Sigmoid colon (tissue), 7 donors: Measurements from ENCODE around the gene CCDC159. TPM values are rescaled to one million over a fixed set of nuclear protein-coding genes. Genes with fewer than 3 reads are reported as not detected.
"Not testable (repeated sequence)": the region's sequence is repeated elsewhere in the genome, so short reads cannot be mapped to it uniquely, and the experiment has no call there.

Experiments
- DNase-seq: peaks from one replicate; pipeline ENCODE4 v3.0.0-alpha.2; 2019
- H3K27ac ChIP-seq, 4 donors: fragments of 200-600 bp; sonication (generic); one replicate each; pipeline ENCODE4 v1.5.1; 2016 to 2019; ENCODE audit warnings: mild to moderate bottlenecking in 1 of 4
- H3K27me3 ChIP-seq, 3 donors: fragments of 200-600 bp; sonication (generic); one replicate each; pipeline ENCODE4 v1.5.1; 2019; ENCODE audit warnings: mild to moderate bottlenecking in 1 of 3
- H3K36me3 ChIP-seq, 4 donors: fragments of 200-600 bp; sonication (generic); one replicate each; pipeline ENCODE4 v1.5.1; 2016 to 2019
- H3K4me1 ChIP-seq, 4 donors: fragments of 200-600 bp; sonication (generic); one replicate each; pipeline ENCODE4 v1.5.1; 2017 to 2019
- H3K4me3 ChIP-seq, 4 donors: fragments of 200-600 bp; sonication (generic); one replicate each; pipeline ENCODE4 v1.5.1; 2017 to 2019; ENCODE audit warnings: mild to moderate bottlenecking in 2 of 4, moderate library complexity in 1 of 4
- H3K9me3 ChIP-seq, 4 donors: fragments of 200-600 bp in 3 of 4; sonication (generic) in 3 of 4; one replicate each; pipeline versions ENCODE4 v1.5.1 to v1.6.1; 2013 to 2019
- EP300 ChIP-seq, 4 donors: sonication (generic); formaldehyde crosslinking; IDR thresholded peaks; one replicate each; pipeline ENCODE4 v1.6.1; 2017; ENCODE audit warnings: antibody characterized with exemption in 4 of 4
- POLR2A ChIP-seq, 2 donors: fragments of 450-650 bp; IDR thresholded peaks; one replicate each; pipeline ENCODE4 v1.6.1; 2016; ENCODE audit warnings: antibody characterized with exemption in 2 of 2, mild to moderate bottlenecking in 2 of 2, moderate library complexity in 2 of 2
- POLR2AphosphoS5 ChIP-seq, 4 donors: sonication (generic); formaldehyde crosslinking; IDR thresholded peaks; one replicate each; pipeline ENCODE4 v1.6.1; 2017; ENCODE audit warnings: antibody characterized with exemption in 4 of 4
- WGBS, 2 donors: extraction: QIAGEN DNeasy Blood & Tissue Kit; methylation state at CpG; one replicate each; pipeline ENCODE4 v1.1.7; 2013; 5-methylcytosine and 5-hydroxymethylcytosine counted together
- intact Hi-C: fragments of 100-400 bp; cut with DNase I; formaldehyde crosslinking; loops from one replicate; pipeline ENCODE4 v1.15.1; 2023
- polyA plus RNA-seq, 3 donors: library from polyadenylated mRNA; stranded (reverse); fragments of 200-250 nt; gene quantifications; one replicate each; pipeline ENCODE4 v1.2.3, GENCODE V29; 2013
- total RNA-seq, 4 donors: library from RNA; depleted of rRNA; stranded (reverse); fragments of >200 nt; gene quantifications; one replicate each; pipeline ENCODE4 v1.1.0, GENCODE V29; 2016
- TF ChIP-seq, protein P1 (sequence below), 4 experiments: fragments of 450-650 bp in 3 of 4; fragments of 200-600 bp in 1 of 4; IDR thresholded peaks; one replicate each; pipeline ENCODE4 v1.5.1; 2016 to 2019; ENCODE audit warnings: antibody characterized with exemption in 4 of 4, mild to moderate bottlenecking in 3 of 4, moderate library complexity in 2 of 4
- donor health status: healthy with polysubstance abuse.
- donor health status: Bipolar disorder and iron deficiency.
- donor health status: healthy.

CCDC159 gene
- total and polyA plus RNA-seq, 7 donors: 11.6 to 42.4 (median 19.6) TPM

DNA sequence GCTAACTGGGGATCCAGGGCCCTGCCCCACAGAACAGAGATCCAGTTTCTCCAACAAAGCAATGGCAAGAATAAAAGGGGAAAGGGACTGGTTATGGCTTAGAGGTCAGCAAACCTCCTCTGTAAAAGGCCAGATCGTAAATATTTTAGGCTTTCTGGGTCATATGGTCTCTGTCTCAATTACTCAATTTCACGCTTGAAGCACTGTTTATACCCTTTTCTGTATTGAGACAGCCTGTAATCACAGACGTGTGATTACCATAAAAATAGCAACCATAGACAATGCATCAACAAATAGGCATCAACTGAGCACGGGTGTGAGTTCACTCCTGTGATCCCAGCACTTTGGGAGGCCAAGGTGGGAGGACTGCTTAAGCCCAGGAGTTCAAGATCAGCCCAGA is 16.2 kb upstream of the CCDC159 start:
- 79 to 81% methylated on average over 4 of the region's 4 CpGs for WGBS, 2 donors
- Histone ChIP-seq H3K9me3 (no peaks in the 10 kb centered on the region), H3K27ac (no peak overlapping the region), H3K27me3 (no peaks in the 10 kb centered on the region), H3K36me3 (peaks cover 0 to 93% (median 34%) of the 10 kb centered on the region in 4 donors), H3K4me1 (peaks cover 0 to under 1% (median under 1%) of the 10 kb centered on the region in 4 donors), H3K4me3 (no peak overlapping the region)
- DNase-seq: no peak
- intact Hi-C loops: no loop called here
- TF ChIP-seq, protein P1, sequence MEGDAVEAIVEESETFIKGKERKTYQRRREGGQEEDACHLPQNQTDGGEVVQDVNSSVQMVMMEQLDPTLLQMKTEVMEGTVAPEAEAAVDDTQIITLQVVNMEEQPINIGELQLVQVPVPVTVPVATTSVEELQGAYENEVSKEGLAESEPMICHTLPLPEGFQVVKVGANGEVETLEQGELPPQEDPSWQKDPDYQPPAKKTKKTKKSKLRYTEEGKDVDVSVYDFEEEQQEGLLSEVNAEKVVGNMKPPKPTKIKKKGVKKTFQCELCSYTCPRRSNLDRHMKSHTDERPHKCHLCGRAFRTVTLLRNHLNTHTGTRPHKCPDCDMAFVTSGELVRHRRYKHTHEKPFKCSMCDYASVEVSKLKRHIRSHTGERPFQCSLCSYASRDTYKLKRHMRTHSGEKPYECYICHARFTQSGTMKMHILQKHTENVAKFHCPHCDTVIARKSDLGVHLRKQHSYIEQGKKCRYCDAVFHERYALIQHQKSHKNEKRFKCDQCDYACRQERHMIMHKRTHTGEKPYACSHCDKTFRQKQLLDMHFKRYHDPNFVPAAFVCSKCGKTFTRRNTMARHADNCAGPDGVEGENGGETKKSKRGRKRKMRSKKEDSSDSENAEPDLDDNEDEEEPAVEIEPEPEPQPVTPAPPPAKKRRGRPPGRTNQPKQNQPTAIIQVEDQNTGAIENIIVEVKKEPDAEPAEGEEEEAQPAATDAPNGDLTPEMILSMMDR (IDR thresholded peaks at IDR 0.05): no peak
- TF ChIP-seq POLR2A (IDR thresholded peaks at IDR 0.05) (no peak), EP300 (IDR thresholded peaks at IDR 0.05) (no peak), POLR2AphosphoS5 (IDR thresholded peaks at IDR 0.05) (no peak)

- 75 to 87% methylated on average over 4 of the region's 4 CpGs for WGBS, 2 donors
- peaks cover 0 to 99% (median 43%) of the 10 kb centered on the region in 4 donors for H3K36me3 ChIP-seq
- intact Hi-C loops: no loop called here
- H3K27ac ChIP-seq: no peak overlapping the region
- H3K4me3 ChIP-seq: no peak overlapping the region
- H3K4me1 ChIP-seq: no peaks in the 10 kb centered on the region
- no peaks in the 10 kb centered on the region for H3K9me3 ChIP-seq
- TF ChIP-seq, protein P1 (IDR thresholded peaks at IDR 0.05): no peak
- TF ChIP-seq POLR2AphosphoS5 (IDR thresholded peaks at IDR 0.05): no peak
- TF ChIP-seq POLR2A (IDR thresholded peaks at IDR 0.05): no peak
- no peak for TF ChIP-seq EP300 (IDR thresholded peaks at IDR 0.05)
- H3K27me3 ChIP-seq: no peaks in the 10 kb centered on the region
- DNase-seq: no peak
Observed at GRCh38 chr19:11331502-11331901, 14.8 kb upstream of the CCDC159 start.

GRCh38 chr19:11332822-11333221 is 13.5 kb upstream of the CCDC159 start:
- no peak for TF ChIP-seq EP300 (IDR thresholded peaks at IDR 0.05)
- no peak for TF ChIP-seq POLR2AphosphoS5 (IDR thresholded peaks at IDR 0.05)
- TF ChIP-seq POLR2A (IDR thresholded peaks at IDR 0.05): no peak
- TF ChIP-seq, protein P1 (IDR thresholded peaks at IDR 0.05): no peak
- no peak for DNase-seq
- Histone ChIP-seq H3K36me3 (peaks cover 0 to 97% (median 36%) of the 10 kb centered on the region in 4 donors), H3K27me3 (no peaks in the 10 kb centered on the region), H3K9me3 (no peaks in the 10 kb centered on the region), H3K27ac (no peak overlapping the region), H3K4me1 (peaks cover 0 to 2% (median 0%) of the 10 kb centered on the region in 4 donors), H3K4me3 (no peak overlapping the region)
- 95% methylated on average over 5 of the region's 5 CpGs for WGBS, 2 donors
- intact Hi-C loops: no loop called here

GRCh38 chr19:11333838-11334237 is 12.5 kb upstream of the CCDC159 start:
- DNase-seq, H3K4me3 ChIP-seq, intact Hi-C loops, H3K27ac ChIP-seq, H3K9me3 ChIP-seq, H3K27me3 ChIP-seq: not testable (repeated sequence)
- Histone ChIP-seq H3K4me1 (peaks cover 0 to 12% (median 8%) of the 10 kb centered on the region in 4 donors), H3K36me3 (peaks cover 0 to 86% (median 36%) of the 10 kb centered on the region in 4 donors)
- WGBS, 2 donors: 66 to 82% methylated on average over 9 of the region's 9 CpGs

GRCh38 chr19:11335449-11336146 is 10.7 kb upstream of the CCDC159 start:
- Histone ChIP-seq H3K36me3 (peaks cover 0 to 69% (median 30%) of the 10 kb centered on the region in 4 donors), H3K9me3 (no peaks in the 10 kb centered on the region), H3K4me3 (no peak overlapping the region), H3K27ac (no peak overlapping the region), H3K27me3 (no peaks in the 10 kb centered on the region), H3K4me1 (peaks cover 0 to 23% (median 20%) of the 10 kb centered on the region in 4 donors)
- TF ChIP-seq, protein P1 (IDR thresholded peaks at IDR 0.05): no peak
- TF ChIP-seq EP300 (IDR thresholded peaks at IDR 0.05) (no peak), POLR2AphosphoS5 (IDR thresholded peaks at IDR 0.05) (no peak), POLR2A (IDR thresholded peaks at IDR 0.05) (no peak)
- DNase-seq: no peak
- intact Hi-C loops: loop anchor here (5.0 kb wide), 1 partner anchor 43 kb away; no protein-coding TSS in a partner anchor
- 95 to 96% methylated on average over 17 of the region's 17 CpGs for WGBS, 2 donors
